Trophoblast cell (in vitro differentiated cells and primary cell): ENCODE measurements around the gene KRT13.

Experiments
- DNase-seq, 2 donors: peaks; one replicate each; pipeline ENCODE4 v3.0.0-alpha.2; 2016
- H2AFZ ChIP-seq: 2 replicates; pipeline ENCODE4 v1.6.1; 2013; ENCODE audit warnings: low read length, moderate library complexity, mild to moderate bottlenecking; ENCODE audit not compliant: insufficient read depth, poor library complexity
- H2AK5ac ChIP-seq: 2 replicates; pipeline ENCODE4 v1.6.1; 2013; ENCODE audit warnings: mild to moderate bottlenecking, low read length
- H2BK120ac ChIP-seq: 2 replicates; pipeline ENCODE4 v1.6.1; 2013; ENCODE audit warnings: low read length, mild to moderate bottlenecking, moderate library complexity; ENCODE audit not compliant: insufficient read depth, poor library complexity
- H2BK12ac ChIP-seq: 2 replicates; pipeline ENCODE4 v1.6.1; 2013; ENCODE audit warnings: mild to moderate bottlenecking, low read length, moderate library complexity
- H2BK5ac ChIP-seq: 2 replicates; pipeline ENCODE4 v1.6.1; 2013; ENCODE audit warnings: low read length, low read depth, moderate library complexity, mild to moderate bottlenecking; ENCODE audit not compliant: poor library complexity
- H3K14ac ChIP-seq: 2 replicates; pipeline ENCODE4 v1.6.1; 2013; ENCODE audit warnings: mild to moderate bottlenecking, low read length
- H3K18ac ChIP-seq: 2 replicates; pipeline ENCODE4 v1.6.1; 2013; ENCODE audit warnings: mild to moderate bottlenecking, low read length
- H3K23ac ChIP-seq: 2 replicates; pipeline ENCODE4 v1.6.1; 2013; ENCODE audit warnings: low read length
- H3K27ac ChIP-seq: 2 replicates; pipeline ENCODE4 v1.5.1; 2013; ENCODE audit warnings: low read depth, mild to moderate bottlenecking, inconsistent platforms, low read length, moderate library complexity
- H3K27me3 ChIP-seq: 2 replicates; pipeline ENCODE4 v1.6.1; 2013; ENCODE audit warnings: inconsistent platforms, mild to moderate bottlenecking, low read length, moderate library complexity; ENCODE audit not compliant: insufficient read depth
- H3K36me3 ChIP-seq, 2 experiments: 1 replicate in 1 of 2; 2 replicates in 1 of 2; pipeline ENCODE4 v1.6.1; 2013; ENCODE audit warnings: low read length in 2 of 2, mild to moderate bottlenecking in 2 of 2, moderate library complexity in 1 of 2; ENCODE audit not compliant: insufficient read depth in 2 of 2, control insufficient read depth in 1 of 2
- H3K4ac ChIP-seq: 2 replicates; pipeline ENCODE4 v1.6.1; 2013; ENCODE audit warnings: low read depth, mild to moderate bottlenecking, low read length, moderate library complexity
- H3K4me1 ChIP-seq, 2 experiments: 1 replicate in 1 of 2; 2 replicates in 1 of 2; pipeline ENCODE4 v1.6.1; 2013; ENCODE audit warnings: low read length in 2 of 2, mild to moderate bottlenecking in 2 of 2, moderate library complexity in 1 of 2; ENCODE audit not compliant: insufficient read depth in 2 of 2, control insufficient read depth in 1 of 2
- H3K4me2 ChIP-seq: 2 replicates; pipeline ENCODE4 v1.6.1; 2013; ENCODE audit warnings: inconsistent platforms, mild to moderate bottlenecking, low read length, moderate library complexity
- H3K4me3 ChIP-seq: 2 replicates; pipeline ENCODE4 v1.5.1; 2013; ENCODE audit warnings: mild to moderate bottlenecking, low read depth, low read length, inconsistent platforms
- H3K79me1 ChIP-seq: one replicate; pipeline ENCODE4 v1.6.1; 2013; ENCODE audit warnings: low read length
- H3K79me2 ChIP-seq: 2 replicates; pipeline ENCODE4 v1.6.1; 2013; ENCODE audit warnings: low read length, mild to moderate bottlenecking; ENCODE audit not compliant: control insufficient read depth, insufficient read depth, poor library complexity
- H3K9ac ChIP-seq: 2 replicates; pipeline ENCODE4 v1.6.1; 2013; ENCODE audit warnings: mild to moderate bottlenecking, low read length
- H3K9me3 ChIP-seq: 2 replicates; pipeline ENCODE4 v1.6.1; 2013; ENCODE audit warnings: low read depth, mild to moderate bottlenecking, control low read depth, inconsistent platforms, low read length; ENCODE audit not compliant: insufficient read depth
- H4K12ac ChIP-seq: 2 replicates; pipeline ENCODE4 v1.6.1; 2013; ENCODE audit warnings: low read depth, mild to moderate bottlenecking, low read length, moderate library complexity
- H4K8ac ChIP-seq: 2 replicates; pipeline ENCODE4 v1.6.1; 2013; ENCODE audit warnings: low read depth, mild to moderate bottlenecking, low read length, moderate library complexity
- H4K91ac ChIP-seq: one replicate; pipeline ENCODE4 v1.6.1; 2013; ENCODE audit warnings: low read depth, mild to moderate bottlenecking, low read length, moderate library complexity
- WGBS: extraction: QIAGEN DNeasy Blood & Tissue Kit; methylation state at CpG from one replicate; pipeline ENCODE4 v1.1.7; 2013; ENCODE audit warnings: missing lambda C conversion rate; ENCODE audit not compliant: insufficient read length, insufficient coverage; ENCODE audit errors: extremely low coverage; 5-methylcytosine and 5-hydroxymethylcytosine counted together

KRT13 gene

DNA sequence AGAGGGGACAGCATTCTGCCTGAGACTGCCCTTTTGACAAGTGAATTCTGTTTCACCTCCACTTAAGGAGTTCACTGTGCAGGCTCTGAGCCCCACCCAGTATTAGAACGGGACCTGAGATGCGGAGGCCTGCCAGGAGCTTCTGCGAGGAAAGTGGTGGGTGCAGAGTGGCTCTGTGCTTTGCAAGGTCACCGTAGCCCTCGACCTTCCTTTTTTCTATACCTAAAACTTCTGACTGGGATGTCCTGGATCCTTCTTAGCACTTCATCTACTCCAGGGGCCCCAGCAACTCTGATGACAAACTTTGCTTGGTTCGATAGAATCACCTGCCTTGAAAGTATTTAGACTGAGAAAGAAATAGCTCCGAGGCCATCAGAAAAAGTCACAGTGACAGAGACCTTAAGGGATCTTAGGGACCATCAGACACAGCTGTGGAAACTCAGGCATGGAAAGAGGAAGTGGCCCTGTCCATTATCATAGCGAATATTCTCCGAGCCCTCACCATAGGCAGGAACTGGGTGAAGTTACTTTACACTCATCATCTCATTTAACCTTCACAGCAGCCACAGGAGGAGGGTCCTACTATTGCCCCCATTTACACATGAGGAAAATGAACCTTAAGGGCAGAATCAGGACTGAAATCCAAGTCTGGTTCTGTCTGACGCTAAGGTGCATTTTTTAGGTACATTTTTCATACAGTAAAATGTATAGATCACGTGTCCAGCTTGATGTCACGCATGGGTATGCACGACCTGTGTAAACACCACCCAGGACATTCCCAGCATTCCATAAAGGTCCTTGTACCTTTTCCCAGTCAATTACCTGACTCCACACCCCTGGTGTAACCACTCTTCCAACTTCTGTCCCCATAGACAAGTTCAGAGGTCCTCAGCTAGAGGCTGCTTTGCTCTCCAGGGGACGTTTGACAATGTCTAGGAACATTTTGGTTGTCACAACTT is 676 bp upstream of the KRT13 start:
- peak; percentile 68 to 84 for DNase-seq
- Histone ChIP-seq H3K27ac (no peak overlapping the region), H3K4me3 (no peak overlapping the region), H2BK120ac (no peak overlapping the region), H3K9ac (no peak overlapping the region), H3K23ac (no peak overlapping the region), H3K14ac (no peak overlapping the region), H3K9me3 (peaks cover 1% of the 10 kb centered on the region), H4K8ac (no peak overlapping the region), H3K36me3 (no peaks in the 10 kb centered on the region), H3K79me1 (no peaks in the 10 kb centered on the region), H3K4me2 (no peak overlapping the region), H4K91ac (no peak overlapping the region), H2AK5ac (no peak overlapping the region), H3K4me1 (peaks cover 2 to 3% of the 10 kb centered on the region in 2 experiments), H2AFZ (no peak overlapping the region), H3K79me2 (no peaks in the 10 kb centered on the region), H3K4ac (no peak overlapping the region), H2BK5ac (no peak overlapping the region), H2BK12ac (no peak overlapping the region), H4K12ac (no peak overlapping the region), H3K27me3 (no peaks in the 10 kb centered on the region), H3K18ac (no peak overlapping the region)
- no CpG with 5 or more reads among the region's 14 CpGs for WGBS

DNA sequence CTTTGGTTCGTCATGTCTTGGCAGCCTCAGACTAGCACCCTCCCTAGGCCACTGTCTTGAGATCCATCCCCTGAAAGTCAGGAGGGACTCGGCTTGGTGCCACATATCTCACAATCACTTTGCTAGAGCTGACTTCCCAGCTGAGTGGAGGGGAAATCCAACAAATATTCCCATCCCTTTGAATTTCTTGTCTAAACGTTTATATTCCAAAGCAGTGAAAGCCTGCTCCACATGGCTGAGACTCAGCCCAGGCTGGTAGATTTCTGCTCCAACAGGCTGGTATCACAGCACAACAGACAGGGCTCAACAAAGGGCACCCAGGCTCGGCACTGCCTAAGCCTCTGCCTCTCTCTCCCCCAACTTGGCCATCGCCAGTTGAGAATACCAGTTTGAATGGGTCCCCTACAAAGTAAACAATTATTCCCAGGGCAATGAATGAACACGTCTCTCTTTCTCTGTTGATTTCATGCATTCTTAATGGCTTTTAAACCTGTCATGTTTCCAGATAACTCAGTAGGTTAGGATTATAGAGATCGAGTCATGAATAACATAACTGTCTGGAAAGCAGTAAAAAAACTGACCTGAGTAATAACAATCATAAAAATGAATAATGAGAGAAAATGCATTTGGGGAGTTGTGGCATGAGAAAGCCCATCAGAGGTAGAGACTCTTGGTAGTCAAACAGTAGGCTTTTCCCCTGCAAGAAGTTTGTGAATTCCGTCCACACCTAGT is 1.0 kb downstream of the KRT13 start:
- no peak overlapping the region for H2BK120ac ChIP-seq

DNA sequence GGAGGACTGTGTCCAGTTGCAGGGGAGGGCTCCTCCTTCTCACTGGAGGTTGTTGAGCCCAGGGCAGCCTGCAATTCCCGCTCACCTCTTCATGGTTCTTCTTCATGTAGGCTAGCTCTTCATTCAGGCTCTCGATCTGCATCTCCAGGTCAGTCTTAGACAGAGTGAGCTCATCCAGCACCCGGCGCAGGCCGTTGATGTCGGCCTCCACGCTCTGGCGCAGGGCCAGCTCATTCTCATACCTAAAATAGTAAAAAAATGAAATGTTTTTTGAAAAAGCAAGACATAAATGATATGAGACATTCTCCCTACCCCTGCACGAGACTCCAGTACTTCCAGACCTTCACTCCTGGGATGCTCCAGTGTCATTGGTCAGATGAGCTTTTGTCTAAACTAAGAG is 2.2 kb downstream of the KRT13 start:
- H3K4ac ChIP-seq = no peak overlapping the region
- H4K91ac ChIP-seq = no peak overlapping the region
- no peak overlapping the region for H2AFZ ChIP-seq
- H3K9ac ChIP-seq = no peak overlapping the region
- no peaks in the 10 kb centered on the region for H3K36me3 ChIP-seq
- H4K12ac ChIP-seq = no peak overlapping the region
- H2AK5ac ChIP-seq = no peak overlapping the region
- H4K8ac ChIP-seq = no peak overlapping the region
- no peaks in the 10 kb centered on the region for H3K79me2 ChIP-seq
- no peak overlapping the region for H3K4me2 ChIP-seq
- no peak overlapping the region for H2BK12ac ChIP-seq
- no peak overlapping the region for H3K18ac ChIP-seq
- H3K4me3 ChIP-seq = no peak overlapping the region
- no CpG with 5 or more reads among the region's 9 CpGs for WGBS
- no peaks in the 10 kb centered on the region for H3K79me1 ChIP-seq
- peaks cover 0 to 11% of the 10 kb centered on the region in 2 experiments for H3K4me1 ChIP-seq
- H3K9me3 ChIP-seq = peaks cover 1% of the 10 kb centered on the region
- H3K23ac ChIP-seq = no peak overlapping the region
- H2BK120ac ChIP-seq = no peak overlapping the region
- DNase-seq = no peak
- H3K27me3 ChIP-seq = no peaks in the 10 kb centered on the region
- H3K27ac ChIP-seq = no peak overlapping the region
- H3K14ac ChIP-seq = no peak overlapping the region
- H2BK5ac ChIP-seq = no peak overlapping the region

More for the DNA sequence above, 1.0 kb downstream of the KRT13 start:
- H2AFZ ChIP-seq = no peak overlapping the region
- H3K4me3 ChIP-seq = no peak overlapping the region
- H3K27ac ChIP-seq = no peak overlapping the region
- H3K9me3 ChIP-seq = peaks cover 1% of the 10 kb centered on the region
- no peak overlapping the region for H2BK5ac ChIP-seq
- H3K79me2 ChIP-seq = no peaks in the 10 kb centered on the region
- H3K79me1 ChIP-seq = no peaks in the 10 kb centered on the region
- no peak overlapping the region for H3K23ac ChIP-seq
- H3K27me3 ChIP-seq = no peaks in the 10 kb centered on the region
- no peak overlapping the region for H4K8ac ChIP-seq
- no peak overlapping the region for H3K14ac ChIP-seq
- no peak overlapping the region for H3K4ac ChIP-seq
- H2AK5ac ChIP-seq = no peak overlapping the region
- no peak overlapping the region for H3K4me2 ChIP-seq
- H4K91ac ChIP-seq = no peak overlapping the region
- H2BK12ac ChIP-seq = no peak overlapping the region
- WGBS = no CpG with 5 or more reads among the region's 8 CpGs
- no peak overlapping the region for H3K18ac ChIP-seq
- no peaks in the 10 kb centered on the region for H3K36me3 ChIP-seq
- H4K12ac ChIP-seq = no peak overlapping the region
- no peak for DNase-seq
- no peak overlapping the region for H3K9ac ChIP-seq
- peaks cover 0 to 11% of the 10 kb centered on the region in 2 experiments for H3K4me1 ChIP-seq

DNA sequence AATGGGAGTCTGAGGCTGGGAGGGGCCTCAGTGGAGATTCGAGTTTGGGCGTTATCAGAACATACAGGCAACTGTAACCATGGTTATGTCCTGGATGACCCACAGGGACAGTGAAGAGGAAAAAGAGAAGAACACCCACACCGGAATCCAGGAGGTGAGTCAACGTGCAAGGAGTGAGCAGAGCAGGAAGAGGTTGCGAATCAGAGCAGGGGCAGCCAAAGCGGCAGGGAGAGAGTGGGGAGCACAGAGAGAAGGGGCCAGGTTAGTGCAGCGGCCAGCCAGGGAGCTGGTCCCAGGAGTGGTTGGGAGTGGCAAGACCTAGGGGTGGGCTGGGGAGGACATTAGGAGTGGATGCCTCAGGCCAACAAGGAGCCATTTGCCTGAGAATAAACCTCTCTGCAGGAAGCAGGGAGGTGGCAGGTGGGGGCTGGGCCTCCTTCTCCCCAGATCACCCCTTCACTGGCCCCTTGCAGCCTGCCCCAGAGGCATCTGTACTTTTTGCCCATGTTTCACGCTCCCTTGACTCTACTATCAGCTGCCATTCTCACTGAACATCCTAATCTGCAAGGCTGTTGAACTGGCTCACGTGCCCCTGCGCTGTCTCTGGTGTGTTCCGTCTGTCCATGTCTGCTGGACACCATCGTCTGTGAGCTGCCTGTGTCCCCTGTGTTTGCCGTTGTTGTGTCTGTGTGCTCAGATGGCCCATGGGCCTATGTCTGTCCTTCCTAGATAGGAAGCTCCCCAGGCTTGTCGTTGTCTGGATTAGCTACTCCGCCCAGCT is 5.1 kb downstream of the KRT13 start:
- WGBS = no CpG with 5 or more reads among the region's 15 CpGs
- no peaks in the 10 kb centered on the region for H3K79me1 ChIP-seq

More for the DNA sequence above, 5.1 kb downstream of the KRT13 start:
- H3K18ac ChIP-seq = no peak overlapping the region
- no peaks in the 10 kb centered on the region for H3K79me2 ChIP-seq
- H3K9ac ChIP-seq = no peak overlapping the region
- H4K91ac ChIP-seq = no peak overlapping the region
- H3K14ac ChIP-seq = no peak overlapping the region
- H2AFZ ChIP-seq = no peak overlapping the region
- H3K23ac ChIP-seq = no peak overlapping the region
- H3K4me3 ChIP-seq = no peak overlapping the region
- no peak overlapping the region for H3K4ac ChIP-seq
- no peaks in the 10 kb centered on the region for H3K27me3 ChIP-seq
- H3K27ac ChIP-seq = no peak overlapping the region
- H3K36me3 ChIP-seq = no peaks in the 10 kb centered on the region
- H4K12ac ChIP-seq = no peak overlapping the region
- peaks cover 1% of the 10 kb centered on the region for H3K9me3 ChIP-seq
- peaks cover 0 to 9% of the 10 kb centered on the region in 2 experiments for H3K4me1 ChIP-seq
- no peak overlapping the region for H2AK5ac ChIP-seq
- no peak overlapping the region for H2BK120ac ChIP-seq
- DNase-seq = peak in 1 of 2 donors; percentile 44
- H3K4me2 ChIP-seq = no peak overlapping the region
- H4K8ac ChIP-seq = no peak overlapping the region
- H2BK5ac ChIP-seq = no peak overlapping the region
- no peak overlapping the region for H2BK12ac ChIP-seq
